Neural cell (in vitro differentiated cells): ENCODE data around the gene RAPGEF4. TPM values are rescaled to one million over a fixed set of nuclear protein-coding genes. Genes with fewer than 3 reads are reported as not detected.

Experiments used
- H2AFZ ChIP-seq: fragments of 200-600, 300-800 bp; sonication (generic), shearing (Covaris generic); 2 replicates; pipeline ENCODE4 v1.6.0; 2014; ENCODE audit warnings: low read depth, mild to moderate bottlenecking, antibody characterized with exemption, low read length, moderate library complexity
- H3F3A ChIP-seq: fragments of 200-600 bp; shearing (Covaris generic); 2 replicates; pipeline ENCODE4 v1.6.1; 2016; ENCODE audit warnings: mild to moderate bottlenecking, moderate library complexity, mixed read lengths, antibody characterized with exemption, low read length; ENCODE audit not compliant: insufficient read depth, poor library complexity, severe bottlenecking
- H3K27ac ChIP-seq: fragments of 200-600, 300-800 bp; sonication (generic), shearing (Covaris generic); 2 replicates; pipeline ENCODE4 v1.5.1; 2014; ENCODE audit warnings: mild to moderate bottlenecking, low read length, moderate library complexity
- H3K27me3 ChIP-seq: fragments of 300-800, 200-600 bp; sonication (generic), shearing (Covaris generic); 2 replicates; pipeline ENCODE4 v1.6.0; 2014; ENCODE audit warnings: mild to moderate bottlenecking, low read depth, low read length, moderate library complexity; ENCODE audit not compliant: insufficient read depth
- H3K36me3 ChIP-seq: fragments of 300-800, 200-600 bp; sonication (generic), shearing (Covaris generic); 2 replicates; pipeline ENCODE4 v1.5.1; 2014; ENCODE audit warnings: mild to moderate bottlenecking, antibody characterized with exemption, low read length, moderate library complexity; ENCODE audit not compliant: insufficient read depth
- H3K4me2 ChIP-seq: fragments of 300-800, 200-600 bp; sonication (generic), shearing (Covaris generic); 2 replicates; pipeline ENCODE4 v1.6.0; 2014; ENCODE audit warnings: mild to moderate bottlenecking, low read length
- H3K4me3 ChIP-seq: fragments of 300-800, 200-600 bp; sonication (generic), shearing (Covaris generic); 2 replicates; pipeline ENCODE4 v1.5.1; 2014; ENCODE audit warnings: mild to moderate bottlenecking, low read length, moderate library complexity
- H3K79me2 ChIP-seq: fragments of 200-600 bp; shearing (Covaris generic); replicated peaks from 2 replicates; pipeline ENCODE4 v1.6.0; 2014; ENCODE audit warnings: mild to moderate bottlenecking, low read length, moderate library complexity; ENCODE audit not compliant: insufficient read depth
- H3K9ac ChIP-seq: fragments of 300-800, 200-600 bp; sonication (generic), shearing (Covaris generic); 2 replicates; pipeline ENCODE4 v1.6.1; 2016; ENCODE audit warnings: mild to moderate bottlenecking, low read length, mixed read lengths
- H3K9me2 ChIP-seq: fragments of 200-600 bp; shearing (Covaris generic); 2 replicates; pipeline ENCODE4 v1.6.1; 2016; ENCODE audit warnings: mild to moderate bottlenecking, low read length, mixed read lengths; ENCODE audit not compliant: insufficient read depth
- H3K9me3 ChIP-seq: fragments of 200-600, 300-800 bp; sonication (generic), shearing (Covaris generic); 2 replicates; pipeline ENCODE4 v1.6.1; 2016; ENCODE audit warnings: mild to moderate bottlenecking, mixed run types, low read length, moderate library complexity, mixed read lengths
- H4K20me1 ChIP-seq: fragments of 200-600 bp; shearing (Covaris generic); 2 replicates; pipeline ENCODE4 v1.6.1; 2016; ENCODE audit warnings: mild to moderate bottlenecking, mixed run types; ENCODE audit not compliant: insufficient read depth
- EP300 ChIP-seq: fragments of 450-650 bp; conservative IDR thresholded peaks from 2 replicates; pipeline ENCODE4 v1.6.1; 2014; ENCODE audit warnings: antibody characterized with exemption, mild to moderate bottlenecking, moderate library complexity; ENCODE audit not compliant: poor library complexity, severe bottlenecking
- EZH2 ChIP-seq: fragments of 200-600, 300-800 bp; shearing (Covaris generic), sonication (generic); IDR thresholded peaks from 2 replicates; pipeline ENCODE4 v1.6.1; 2014; ENCODE audit warnings: antibody characterized with exemption, low read length, borderline replicate concordance, mild to moderate bottlenecking; ENCODE audit not compliant: insufficient read depth, poor library complexity, severe bottlenecking
- MXI1 ChIP-seq: fragments of 450-650 bp; conservative IDR thresholded peaks from 2 replicates; pipeline ENCODE4 v1.6.1; 2014; ENCODE audit warnings: antibody characterized with exemption, mild to moderate bottlenecking; ENCODE audit not compliant: poor library complexity, severe bottlenecking
- POLR2AphosphoS5 ChIP-seq: IDR thresholded peaks from 2 replicates; pipeline ENCODE4 v1.6.1; 2012
- RAD21 ChIP-seq: fragments of 450-650 bp; conservative IDR thresholded peaks from 2 replicates; pipeline ENCODE4 v1.6.1; 2014; ENCODE audit warnings: antibody characterized with exemption, mild to moderate bottlenecking, moderate library complexity
- SMC3 ChIP-seq: fragments of 450-650 bp; conservative IDR thresholded peaks from 2 replicates; pipeline ENCODE4 v1.6.1; 2014; ENCODE audit warnings: antibody characterized with exemption, mild to moderate bottlenecking, moderate library complexity; ENCODE audit not compliant: poor library complexity
- TAF1 ChIP-seq: IDR thresholded peaks from 2 replicates; pipeline ENCODE4 v1.6.1; 2012; ENCODE audit warnings: low read depth
- polyA plus RNA-seq: library from polyadenylated mRNA; depleted of rRNA; stranded (reverse); fragments of >200 nt; gene quantifications from 2 replicates; pipeline ENCODE4 v1.2.3, GENCODE V29; 2014
- TF ChIP-seq, protein P1 (sequence below): IDR thresholded peaks from 2 replicates; pipeline ENCODE4 v1.6.1; 2012; ENCODE audit warnings: borderline replicate concordance
- TF ChIP-seq, protein P2 (sequence below): fragments of 450-650 bp; IDR thresholded peaks from 2 replicates; pipeline ENCODE4 v1.5.1; 2014; ENCODE audit warnings: antibody characterized with exemption, mild to moderate bottlenecking, moderate library complexity; ENCODE audit not compliant: poor library complexity, severe bottlenecking

The RAPGEF4 gene
- polyA plus RNA-seq, 1 donor from 2014 or later = 10.4 TPM

DNA sequence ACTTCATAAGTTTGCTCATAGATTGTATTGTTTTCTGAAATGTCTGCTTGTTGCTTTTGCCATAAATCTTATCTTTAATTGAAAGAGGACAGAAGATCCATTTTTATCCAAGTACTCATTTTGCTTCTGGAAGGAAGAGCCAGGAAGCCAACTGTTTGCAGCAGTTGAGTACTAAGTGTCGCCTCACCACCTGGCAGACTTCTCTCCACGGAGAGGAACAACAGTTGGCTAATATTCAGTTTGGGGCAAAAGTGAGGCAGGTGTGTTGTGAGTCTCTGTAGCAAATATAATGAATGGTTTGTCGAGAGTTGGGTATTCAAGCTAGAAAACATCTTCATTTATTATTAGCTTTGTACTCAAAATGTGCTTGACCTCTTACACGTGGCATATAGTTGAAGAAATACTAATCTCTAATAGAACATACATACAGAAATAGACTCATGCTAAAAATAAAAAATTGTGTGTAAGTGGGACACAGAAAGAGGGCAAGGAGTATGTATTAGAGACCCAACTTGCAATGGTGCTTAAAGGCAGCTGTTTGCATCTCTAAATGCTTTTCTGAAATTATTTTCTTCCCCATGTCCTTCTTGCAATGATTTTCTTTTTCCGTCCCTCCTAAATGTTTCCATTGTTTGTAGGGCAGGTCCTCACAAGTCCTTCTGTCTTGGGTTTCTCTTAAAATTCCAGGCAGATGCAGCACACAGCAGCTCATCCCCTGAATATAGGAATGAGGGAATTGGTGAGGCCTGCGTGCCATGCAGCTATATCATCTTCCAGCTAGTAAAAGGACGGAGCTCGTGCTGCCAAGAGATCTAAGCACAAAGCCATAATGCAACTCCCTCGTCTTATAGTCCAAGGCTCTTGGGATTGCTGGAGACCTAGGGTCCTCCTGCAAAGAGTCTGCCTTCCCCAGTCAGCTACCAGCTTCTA is 295.2 kb downstream of the RAPGEF4 start:
- TF ChIP-seq EZH2 = no peak
- TF ChIP-seq SMC3 = no peak
- TF ChIP-seq, protein P1, sequence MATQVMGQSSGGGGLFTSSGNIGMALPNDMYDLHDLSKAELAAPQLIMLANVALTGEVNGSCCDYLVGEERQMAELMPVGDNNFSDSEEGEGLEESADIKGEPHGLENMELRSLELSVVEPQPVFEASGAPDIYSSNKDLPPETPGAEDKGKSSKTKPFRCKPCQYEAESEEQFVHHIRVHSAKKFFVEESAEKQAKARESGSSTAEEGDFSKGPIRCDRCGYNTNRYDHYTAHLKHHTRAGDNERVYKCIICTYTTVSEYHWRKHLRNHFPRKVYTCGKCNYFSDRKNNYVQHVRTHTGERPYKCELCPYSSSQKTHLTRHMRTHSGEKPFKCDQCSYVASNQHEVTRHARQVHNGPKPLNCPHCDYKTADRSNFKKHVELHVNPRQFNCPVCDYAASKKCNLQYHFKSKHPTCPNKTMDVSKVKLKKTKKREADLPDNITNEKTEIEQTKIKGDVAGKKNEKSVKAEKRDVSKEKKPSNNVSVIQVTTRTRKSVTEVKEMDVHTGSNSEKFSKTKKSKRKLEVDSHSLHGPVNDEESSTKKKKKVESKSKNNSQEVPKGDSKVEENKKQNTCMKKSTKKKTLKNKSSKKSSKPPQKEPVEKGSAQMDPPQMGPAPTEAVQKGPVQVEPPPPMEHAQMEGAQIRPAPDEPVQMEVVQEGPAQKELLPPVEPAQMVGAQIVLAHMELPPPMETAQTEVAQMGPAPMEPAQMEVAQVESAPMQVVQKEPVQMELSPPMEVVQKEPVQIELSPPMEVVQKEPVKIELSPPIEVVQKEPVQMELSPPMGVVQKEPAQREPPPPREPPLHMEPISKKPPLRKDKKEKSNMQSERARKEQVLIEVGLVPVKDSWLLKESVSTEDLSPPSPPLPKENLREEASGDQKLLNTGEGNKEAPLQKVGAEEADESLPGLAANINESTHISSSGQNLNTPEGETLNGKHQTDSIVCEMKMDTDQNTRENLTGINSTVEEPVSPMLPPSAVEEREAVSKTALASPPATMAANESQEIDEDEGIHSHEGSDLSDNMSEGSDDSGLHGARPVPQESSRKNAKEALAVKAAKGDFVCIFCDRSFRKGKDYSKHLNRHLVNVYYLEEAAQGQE = no peak
- TF ChIP-seq RAD21 = no peak
- Histone ChIP-seq H3K27me3 (no peaks in the 10 kb centered on the region), H3K4me2 (no peak overlapping the region), H2AFZ (no peak overlapping the region), H3K9me3 (no peaks in the 10 kb centered on the region), H3K27ac (no peak overlapping the region), H4K20me1 (no peaks in the 10 kb centered on the region), H3F3A (no peaks in the 10 kb centered on the region), H3K36me3 (no peaks in the 10 kb centered on the region), H3K9ac (no peak overlapping the region), H3K4me3 (no peak overlapping the region), H3K79me2 (no peaks in the 10 kb centered on the region), H3K9me2 (no peaks in the 10 kb centered on the region)

DNA sequence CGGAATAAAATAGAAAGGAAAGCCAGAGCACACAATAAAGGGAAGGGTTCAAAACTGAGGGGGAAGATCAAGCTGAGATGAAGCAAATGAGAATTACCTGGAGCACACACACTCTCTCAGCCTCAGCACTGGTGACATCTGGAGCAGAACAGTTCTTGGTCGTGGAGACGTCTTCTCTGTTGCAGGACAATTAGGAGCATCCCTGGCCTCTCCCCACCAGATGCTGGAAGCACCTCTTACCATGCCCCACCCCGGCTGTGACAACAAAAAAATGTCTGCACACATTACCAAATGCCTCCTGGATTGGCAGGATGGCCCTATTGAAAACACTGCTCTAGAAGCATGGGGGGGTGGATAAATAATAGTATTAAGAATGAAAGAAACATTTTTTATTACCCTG is 296.4 kb downstream of the RAPGEF4 start:
- no peaks in the 10 kb centered on the region for H3K27me3 ChIP-seq
- no peaks in the 10 kb centered on the region for H3K79me2 ChIP-seq
- H3K9me3 ChIP-seq = no peaks in the 10 kb centered on the region
- H3K4me2 ChIP-seq = no peak overlapping the region
- H3K27ac ChIP-seq = no peak overlapping the region
- H3F3A ChIP-seq = no peaks in the 10 kb centered on the region
- no peaks in the 10 kb centered on the region for H4K20me1 ChIP-seq
- H3K9me2 ChIP-seq = no peaks in the 10 kb centered on the region
- H3K36me3 ChIP-seq = no peaks in the 10 kb centered on the region
- TF ChIP-seq TAF1 = no peak
- TF ChIP-seq EP300 = no peak
- no peak for TF ChIP-seq EZH2
- TF ChIP-seq, protein P1 = no peak
- no peak for TF ChIP-seq SMC3
- TF ChIP-seq RAD21 = no peak
- TF ChIP-seq, protein P2, sequence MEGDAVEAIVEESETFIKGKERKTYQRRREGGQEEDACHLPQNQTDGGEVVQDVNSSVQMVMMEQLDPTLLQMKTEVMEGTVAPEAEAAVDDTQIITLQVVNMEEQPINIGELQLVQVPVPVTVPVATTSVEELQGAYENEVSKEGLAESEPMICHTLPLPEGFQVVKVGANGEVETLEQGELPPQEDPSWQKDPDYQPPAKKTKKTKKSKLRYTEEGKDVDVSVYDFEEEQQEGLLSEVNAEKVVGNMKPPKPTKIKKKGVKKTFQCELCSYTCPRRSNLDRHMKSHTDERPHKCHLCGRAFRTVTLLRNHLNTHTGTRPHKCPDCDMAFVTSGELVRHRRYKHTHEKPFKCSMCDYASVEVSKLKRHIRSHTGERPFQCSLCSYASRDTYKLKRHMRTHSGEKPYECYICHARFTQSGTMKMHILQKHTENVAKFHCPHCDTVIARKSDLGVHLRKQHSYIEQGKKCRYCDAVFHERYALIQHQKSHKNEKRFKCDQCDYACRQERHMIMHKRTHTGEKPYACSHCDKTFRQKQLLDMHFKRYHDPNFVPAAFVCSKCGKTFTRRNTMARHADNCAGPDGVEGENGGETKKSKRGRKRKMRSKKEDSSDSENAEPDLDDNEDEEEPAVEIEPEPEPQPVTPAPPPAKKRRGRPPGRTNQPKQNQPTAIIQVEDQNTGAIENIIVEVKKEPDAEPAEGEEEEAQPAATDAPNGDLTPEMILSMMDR = no peak
- no peak for TF ChIP-seq POLR2AphosphoS5
- TF ChIP-seq MXI1 = no peak
- no peak overlapping the region for H2AFZ ChIP-seq
- H3K4me3 ChIP-seq = no peak overlapping the region
- H3K9ac ChIP-seq = no peak overlapping the region
